Measurements from ENCODE around the gene ADAMTS3.
A peak's percentile ranks its signal among the peaks of the same experiment; 100 is the strongest.

Gene ADAMTS3

DNA sequence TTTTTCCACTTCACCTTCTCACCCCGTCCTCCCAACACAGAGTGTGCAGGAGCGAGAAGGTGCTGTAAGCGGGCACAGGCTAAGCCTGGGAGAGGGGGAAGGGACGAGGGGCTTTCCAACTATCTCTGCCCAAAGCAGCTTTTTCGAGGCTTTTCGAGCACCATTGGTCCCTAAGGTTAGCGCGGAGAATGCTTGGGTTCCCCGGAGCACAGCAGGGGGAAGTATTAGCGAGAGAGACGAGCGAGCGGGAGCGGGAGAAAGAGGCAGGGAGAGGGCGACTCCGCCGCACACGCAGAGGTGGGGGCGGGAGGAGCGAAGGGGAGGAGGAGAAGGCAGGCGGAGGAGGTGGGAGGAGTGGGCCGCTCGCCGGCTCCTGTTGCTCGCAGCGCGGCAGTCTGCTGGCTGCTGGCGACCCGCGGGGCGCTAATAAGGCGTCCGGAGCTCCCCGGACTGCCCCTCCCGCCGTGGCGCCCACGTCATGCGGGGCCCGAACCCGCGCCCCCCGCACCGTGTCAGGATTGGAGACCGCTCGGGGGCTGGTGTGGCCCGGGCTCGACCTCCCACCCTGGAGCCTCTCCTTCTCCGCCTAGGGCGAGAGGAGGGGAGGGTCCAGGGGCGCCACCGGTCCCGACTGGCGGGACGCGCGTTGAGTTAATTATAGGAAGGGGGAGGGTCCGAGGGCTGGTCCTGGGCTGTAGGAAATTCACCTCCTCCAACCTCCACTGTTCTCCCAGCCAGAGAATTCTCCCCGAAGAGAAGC, at the start of gene ADAMTS3:
TSS of gene ADAMTS3 (minus strand) at position 263 of the 760 bp plus-strand sequence. CDS start 459 bp downstream, outside the sequence.
- DNase-seq, result peak; percentile 88

DNA sequence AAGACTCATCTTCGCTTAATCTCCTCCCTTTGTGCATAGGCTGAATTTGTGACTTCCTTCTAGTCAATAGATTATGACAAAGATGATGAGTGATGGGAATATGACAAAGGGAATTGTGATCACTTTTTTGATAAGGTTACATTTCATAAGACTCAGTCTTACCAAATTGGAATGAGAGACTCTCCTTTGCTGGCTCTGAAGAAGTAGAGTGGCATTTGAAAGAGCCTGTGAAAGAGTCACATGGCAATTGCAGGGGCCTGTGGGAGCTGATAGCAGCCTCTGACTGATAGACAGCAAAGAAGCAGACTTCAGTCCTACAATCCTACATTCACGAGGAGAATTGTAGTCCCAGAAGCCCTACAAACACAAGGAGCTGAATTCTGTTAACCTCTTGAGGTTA, 44.9 kb upstream of the ADAMTS3 start:
- no peak for DNase-seq

DNA sequence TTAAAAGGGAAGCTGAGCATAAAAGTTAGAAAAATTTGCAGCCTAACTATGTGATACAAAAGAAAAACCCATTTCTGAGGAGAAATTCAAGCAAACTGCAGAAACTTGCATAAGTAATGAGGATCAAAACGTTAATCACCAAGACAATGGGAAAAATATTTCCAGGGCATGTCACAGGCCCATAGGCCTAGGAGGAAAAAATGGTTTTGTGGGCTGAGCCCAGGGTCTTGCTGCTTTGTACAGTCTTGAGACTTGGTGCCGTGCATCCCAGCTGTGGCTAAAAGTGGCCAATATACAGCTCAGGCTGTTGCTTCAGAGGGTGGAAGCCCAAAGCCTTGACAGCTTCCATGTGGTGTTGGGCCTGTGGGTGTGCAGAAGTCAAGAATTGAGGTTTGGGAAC, 37.7 kb upstream of the ADAMTS3 start:
- no peak for DNase-seq

DNA sequence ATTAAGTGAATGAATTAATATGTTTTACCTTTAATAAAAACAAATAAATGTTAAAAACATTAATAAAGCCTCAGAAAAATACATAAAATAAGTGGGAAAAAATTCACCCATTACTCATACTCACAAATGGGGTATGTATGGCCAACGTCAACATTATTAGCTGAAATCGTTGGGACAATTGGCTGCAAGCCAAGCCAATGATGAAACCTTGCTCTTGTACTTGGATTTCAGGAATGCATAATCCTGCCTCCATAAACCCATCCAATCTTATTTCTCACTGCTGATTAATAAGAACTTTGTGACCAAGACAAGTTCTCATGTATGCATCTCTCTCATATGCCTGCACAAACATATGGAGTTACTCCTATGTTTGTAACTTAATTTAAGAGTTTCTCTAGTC, 35.3 kb upstream of the ADAMTS3 start:
- DNase-seq, result no peak

DNA sequence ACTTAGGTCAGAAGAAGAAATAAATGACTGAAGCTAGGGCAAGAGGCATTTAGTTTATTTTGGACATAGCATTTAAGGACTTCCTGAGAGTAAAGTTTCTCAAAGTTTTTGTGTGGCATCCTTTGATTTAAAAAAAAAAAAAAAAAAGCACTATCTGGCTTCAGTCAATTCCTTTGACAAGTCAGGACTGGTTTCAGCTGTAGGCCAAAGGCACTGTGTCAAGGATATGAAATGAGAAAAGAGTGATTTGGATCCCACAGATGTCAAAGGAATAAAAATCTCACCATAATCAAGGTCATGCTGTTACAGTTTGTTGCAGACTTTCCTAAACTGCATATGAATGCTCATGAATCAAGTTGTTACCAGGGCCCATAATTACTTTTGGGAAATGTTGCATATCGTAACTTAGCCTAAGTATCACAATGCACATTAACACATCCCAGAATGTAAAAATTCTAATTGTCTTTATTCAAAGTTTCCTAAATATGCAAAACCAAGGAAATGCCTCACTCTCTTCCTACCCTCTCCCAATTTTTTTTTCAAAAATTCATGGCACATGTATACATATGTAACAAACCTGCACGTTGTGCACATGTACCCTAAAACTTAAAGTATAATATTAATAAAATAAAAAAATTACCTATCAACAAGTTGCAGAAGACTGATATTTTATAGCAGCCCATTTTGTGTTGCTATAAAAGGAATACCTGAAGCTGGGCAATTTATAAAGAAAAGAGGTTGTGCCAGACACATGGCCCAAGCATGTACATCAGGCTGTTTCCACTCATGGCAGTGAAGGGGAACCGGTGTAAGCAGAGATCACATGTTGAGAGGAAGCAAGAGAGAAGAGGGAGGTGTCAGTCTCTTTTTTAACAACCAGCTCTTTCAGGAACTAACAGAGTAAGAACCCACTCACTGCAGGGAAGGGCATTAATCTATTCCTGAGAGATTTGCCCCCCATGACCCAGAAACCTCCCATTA, 33.7 kb upstream of the ADAMTS3 start:
- DNase-seq, result no peak

DNA sequence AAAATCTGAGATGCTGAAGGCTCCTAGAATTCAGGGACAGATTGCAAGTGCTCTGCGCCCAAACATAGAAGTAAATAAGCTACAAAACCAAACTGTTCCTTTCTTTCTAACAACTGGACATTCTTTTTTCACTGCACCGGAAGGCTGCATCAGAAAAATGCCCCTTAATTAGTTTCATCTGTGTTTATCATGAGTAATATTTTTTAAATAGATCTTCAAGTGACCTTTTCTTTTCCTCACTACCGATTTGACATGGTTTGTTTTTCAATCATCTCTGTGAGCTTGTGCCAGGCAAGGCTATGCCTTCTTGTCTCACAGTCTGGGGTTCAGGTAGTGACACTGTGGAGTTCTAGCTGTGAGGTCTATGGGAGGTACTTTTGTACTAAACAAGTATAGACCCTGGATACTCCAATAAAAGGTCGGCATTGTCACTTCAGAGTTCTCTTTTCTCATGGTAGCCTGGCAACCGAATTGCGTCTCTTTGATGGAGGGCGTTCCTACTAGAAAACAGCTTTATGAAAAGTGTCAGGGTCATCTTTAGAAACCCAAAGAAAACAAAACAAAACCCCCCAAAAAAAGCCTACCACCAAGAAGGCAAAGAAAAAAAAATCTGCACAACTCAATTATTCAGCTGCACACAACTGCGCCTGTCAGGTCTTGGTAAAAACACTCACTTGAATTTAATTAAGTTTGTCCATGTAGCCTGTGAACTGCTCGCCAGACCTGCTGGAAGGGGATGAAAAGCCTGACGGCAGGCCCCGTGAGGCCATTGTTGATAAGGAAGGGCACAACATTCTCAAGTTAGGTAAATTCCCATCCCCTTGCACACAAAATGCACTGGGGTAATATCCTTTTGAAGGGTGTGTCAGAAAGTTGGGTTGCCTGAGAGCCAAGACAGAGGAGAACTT, 22.8 kb upstream of the ADAMTS3 start:
- no peak for DNase-seq

DNA sequence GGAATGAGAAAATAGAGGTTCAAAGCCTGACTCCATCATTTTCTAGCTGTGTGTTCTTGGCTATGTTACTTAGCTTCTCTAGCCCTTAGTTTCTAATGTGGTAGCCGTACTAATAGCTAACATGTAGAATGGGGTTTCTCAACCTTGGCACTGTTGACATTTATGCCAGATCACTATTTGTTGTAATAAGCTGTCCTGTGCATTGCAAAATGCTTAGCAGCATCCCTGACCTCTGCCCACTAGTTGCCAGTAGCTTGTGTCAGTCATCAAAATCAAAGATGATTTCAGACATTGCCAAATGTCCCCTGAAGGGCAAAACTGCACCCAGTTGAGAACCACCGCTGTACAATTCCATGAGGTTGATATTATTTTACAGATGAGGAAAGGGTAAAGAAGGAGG, 18.3 kb upstream of the ADAMTS3 start:
- DNase-seq, result no peak

DNA sequence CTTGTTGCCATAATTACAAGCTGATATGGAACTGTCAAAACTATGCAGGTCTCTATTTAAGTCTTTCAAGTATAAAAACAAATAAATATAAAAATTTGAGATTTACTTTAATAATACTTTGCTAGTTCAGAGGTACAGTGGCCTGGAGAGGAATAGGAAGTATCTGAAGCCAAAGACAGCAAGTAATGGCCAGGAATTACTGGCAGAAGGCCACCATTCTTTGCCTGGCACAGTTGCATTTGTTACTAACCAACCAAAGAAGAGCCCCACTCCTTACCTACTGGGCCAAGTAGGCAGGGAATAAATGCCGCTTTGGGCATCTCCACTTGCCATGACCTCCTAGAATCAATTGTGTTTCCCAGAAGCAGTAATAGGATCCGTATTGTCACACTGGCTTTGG, 13.8 kb upstream of the ADAMTS3 start:
- no peak for DNase-seq

DNA sequence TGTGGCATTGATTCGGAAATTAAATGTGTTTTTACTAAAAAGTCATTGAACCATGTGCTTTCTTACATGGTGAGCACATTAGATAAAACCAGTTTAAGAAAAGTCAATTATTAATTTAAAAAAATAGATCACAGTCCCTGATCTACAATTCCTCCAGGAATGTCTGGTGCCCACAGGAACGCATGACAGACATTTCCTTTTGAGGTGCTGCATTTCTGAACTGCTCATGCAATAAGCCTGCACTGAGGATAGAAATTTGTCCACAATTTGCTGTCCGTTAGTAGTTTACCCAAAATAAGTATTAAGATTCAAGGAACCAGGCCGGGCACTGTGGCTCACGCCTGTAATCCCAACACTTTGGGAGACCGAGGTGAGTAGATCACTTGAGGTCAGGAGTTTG, 8.2 kb upstream of the ADAMTS3 start:
- no peak for DNase-seq

DNA sequence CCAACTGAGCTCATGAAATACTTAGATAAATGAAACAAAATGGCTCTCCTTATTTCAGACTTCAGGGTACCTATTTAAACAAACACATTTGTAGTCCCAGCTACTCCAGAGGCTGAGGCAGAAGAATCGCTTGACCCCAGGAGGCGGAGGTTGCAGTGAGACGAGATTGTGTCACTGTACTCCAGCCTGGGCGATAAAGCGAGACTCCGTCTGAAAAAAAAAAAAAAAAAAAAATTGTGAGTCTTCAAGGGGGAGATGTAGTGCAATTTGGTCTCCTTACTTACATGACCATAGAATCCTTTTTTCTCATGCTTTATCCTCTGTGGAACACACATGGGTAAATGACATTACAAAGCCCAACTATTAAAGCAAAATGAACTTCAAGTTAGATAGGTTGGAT, 2.3 kb upstream of the ADAMTS3 start:
- DNase-seq, result no peak

DNA sequence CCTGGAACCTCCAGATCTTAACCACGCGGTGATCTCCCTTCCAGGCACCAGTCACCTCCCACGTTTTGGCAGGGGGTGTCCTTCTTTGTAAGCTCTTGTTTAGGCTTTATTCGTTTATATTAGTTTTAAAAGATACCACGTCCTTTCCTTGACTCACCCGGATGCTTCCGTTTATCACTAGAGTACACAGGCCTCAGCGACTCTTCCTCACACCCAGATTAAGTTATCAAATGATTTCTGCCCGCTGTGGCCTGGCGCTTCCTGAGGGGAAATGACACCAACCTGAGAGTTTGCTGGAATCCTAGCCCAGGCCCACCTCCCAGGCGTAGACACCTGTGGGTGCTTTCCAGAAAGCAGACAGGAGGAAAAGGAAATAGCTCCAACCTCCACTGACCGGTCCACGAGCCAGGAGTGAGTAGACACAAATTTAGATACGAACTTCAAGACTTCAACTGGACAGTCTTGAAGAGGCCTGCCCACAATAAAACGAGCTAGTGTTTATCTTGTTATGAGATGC, 756 bp upstream of the ADAMTS3 start:
- DNase-seq, result no peak

DNA sequence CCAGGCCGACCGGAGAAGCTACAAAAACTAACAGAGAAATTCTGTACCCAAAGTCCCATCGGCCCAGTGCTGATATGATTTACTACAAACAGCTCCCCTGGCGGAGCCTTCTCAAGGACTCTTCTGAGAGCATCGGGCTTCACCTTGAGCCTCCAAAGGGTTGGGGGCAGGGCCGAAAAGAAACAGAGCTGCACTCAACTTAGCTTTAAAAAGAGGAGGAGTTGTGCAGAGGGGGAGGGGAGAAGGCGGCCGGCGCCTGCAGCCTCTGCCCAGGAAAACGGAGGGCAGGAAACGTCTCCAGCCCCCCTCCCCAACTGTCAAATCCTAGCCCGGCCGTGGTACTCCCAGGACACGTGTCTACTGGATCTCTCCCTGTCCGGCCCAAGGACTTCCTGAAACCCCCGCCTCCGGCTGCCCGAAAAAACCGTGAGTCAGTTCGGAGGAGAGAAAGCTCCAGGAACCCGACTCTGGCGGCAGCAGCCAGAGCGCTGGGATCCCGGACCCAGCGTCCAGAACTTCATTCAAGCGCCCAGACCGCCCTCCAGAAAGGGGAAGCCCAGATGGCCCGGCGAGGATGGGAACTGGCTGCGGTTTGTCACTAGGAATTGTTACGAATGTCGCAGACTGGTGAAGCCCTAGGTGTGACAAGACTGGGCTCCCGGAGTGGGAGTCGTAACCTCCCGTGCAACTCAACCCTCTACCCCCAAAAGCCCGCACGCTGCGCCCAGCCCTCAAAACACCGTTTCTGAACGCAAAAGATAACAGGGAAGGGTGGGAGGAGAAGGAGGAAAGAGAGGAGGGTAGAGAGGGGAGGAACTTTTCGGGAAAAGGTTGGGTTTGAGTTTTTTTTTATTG, 973 bp downstream of the ADAMTS3 start:
- DNase-seq, result peak; percentile 90

DNA sequence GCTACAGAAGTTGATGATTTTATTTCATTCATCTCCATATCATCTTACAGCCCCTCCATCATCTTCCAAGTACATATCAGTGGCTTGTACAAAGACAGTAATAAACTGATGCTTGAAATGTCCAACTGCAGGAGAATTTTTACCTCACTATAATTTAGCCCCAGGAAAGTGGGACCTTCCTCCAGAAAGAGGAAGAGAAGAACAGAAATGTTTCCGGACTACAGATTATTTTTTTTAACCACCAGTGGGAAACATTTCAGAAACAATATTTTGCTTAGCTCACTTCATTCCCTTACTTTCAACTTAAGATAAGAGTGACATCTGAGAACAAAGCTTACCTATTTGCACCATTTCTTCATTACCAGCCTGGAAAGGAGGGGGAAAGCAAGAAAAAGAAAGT, 2.0 kb downstream of the ADAMTS3 start:
- DNase-seq, result no peak

DNA sequence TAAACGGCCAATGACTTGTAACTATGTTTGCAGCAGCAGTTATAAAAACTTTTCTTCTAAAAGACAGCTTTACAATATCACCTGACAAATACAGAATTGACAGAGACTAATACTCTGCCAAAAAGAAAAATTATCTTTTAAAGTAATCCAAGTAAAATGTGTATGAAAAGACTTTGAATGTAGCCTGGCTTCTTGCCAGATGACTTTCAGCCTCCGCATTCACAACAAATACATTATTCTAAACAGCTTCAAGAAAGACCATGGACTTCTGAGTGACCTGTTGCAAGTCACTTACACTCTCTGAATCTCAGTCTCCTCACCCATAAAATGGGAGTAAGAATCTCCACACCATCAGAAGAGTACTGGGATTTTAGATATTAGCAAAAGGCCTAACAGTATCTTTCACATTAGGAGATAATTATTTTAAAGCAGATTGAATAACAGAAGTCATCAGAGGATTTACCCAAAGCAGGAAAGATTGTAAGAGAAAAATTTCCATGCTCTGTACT, 2.5 kb downstream of the ADAMTS3 start:
- DNase-seq, result no peak

DNA sequence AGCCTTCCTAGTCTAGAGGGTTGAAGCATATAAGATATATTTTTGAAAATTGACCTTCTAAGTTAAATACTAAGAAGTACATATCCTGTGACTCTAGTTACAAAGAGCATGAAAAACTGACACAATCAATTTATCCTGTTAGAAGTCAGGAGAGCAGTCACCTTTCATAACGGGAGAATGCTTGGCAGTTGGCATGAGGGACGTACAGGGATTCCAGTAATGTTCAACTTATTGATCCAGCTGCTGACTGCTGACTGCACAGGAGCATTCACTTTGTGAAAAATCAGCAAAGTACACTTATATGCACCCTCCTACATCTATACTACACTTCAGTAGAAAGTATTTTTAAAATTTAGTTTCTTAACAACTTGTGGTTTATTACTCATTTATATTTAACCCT, 4.2 kb downstream of the ADAMTS3 start:
- no peak for DNase-seq

DNA sequence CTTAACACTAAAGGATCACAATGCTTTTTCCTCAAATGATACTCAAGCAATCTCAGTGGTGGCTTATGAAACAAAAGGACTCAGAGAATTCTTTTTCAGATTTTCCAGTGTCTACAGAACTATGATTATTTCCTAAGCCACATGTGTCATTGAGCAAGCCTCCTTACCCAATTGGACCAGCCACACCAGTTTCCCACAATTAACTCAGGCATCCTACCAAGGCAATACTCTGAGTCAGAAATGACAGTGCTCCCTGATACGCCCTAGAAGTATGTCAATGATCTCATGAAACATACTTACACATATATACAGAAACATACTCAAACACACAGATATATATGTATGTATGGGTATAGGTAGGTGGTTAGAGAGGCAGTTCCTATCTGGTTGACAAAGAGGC, 4.8 kb downstream of the ADAMTS3 start:
- no peak for DNase-seq

DNA sequence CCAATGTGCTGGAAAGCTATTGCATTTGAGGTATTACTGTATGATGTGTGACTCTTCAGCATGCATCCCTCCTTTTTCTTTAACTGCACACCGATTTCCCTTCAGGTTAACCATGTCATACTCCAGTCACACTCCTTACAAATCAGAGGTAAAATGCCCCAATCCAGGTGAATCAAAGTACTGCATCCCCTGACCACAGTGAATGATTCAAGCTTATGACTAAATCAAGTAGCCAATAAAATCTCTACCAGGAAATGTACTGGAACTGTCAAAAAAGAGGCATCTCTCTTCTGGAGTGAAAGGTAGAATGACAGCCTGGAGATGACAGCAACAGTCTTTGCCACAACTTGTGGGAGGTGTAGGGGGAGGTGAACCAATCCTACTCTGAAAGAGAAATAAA, 10.4 kb downstream of the ADAMTS3 start:
- DNase-seq, result no peak

DNA sequence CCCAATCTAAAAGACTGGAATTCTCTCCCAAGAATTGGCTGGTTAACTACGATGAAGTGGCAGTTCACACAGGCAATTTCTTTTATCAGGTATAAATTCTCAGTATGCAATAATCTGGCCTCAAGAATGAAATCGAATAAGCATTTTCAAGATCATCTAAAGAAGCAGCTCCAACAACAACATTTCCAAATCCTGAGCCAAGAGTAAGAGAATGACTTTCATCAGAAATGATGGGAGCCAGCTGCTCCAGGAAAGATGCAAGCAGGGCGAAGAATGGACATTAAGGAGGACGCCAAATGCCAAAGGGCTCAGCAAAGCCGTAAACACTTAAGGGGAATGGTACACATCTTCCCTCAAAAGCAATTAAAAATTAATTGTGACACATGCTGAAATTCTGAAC, 12.0 kb downstream of the ADAMTS3 start:
- DNase-seq, result no peak

DNA sequence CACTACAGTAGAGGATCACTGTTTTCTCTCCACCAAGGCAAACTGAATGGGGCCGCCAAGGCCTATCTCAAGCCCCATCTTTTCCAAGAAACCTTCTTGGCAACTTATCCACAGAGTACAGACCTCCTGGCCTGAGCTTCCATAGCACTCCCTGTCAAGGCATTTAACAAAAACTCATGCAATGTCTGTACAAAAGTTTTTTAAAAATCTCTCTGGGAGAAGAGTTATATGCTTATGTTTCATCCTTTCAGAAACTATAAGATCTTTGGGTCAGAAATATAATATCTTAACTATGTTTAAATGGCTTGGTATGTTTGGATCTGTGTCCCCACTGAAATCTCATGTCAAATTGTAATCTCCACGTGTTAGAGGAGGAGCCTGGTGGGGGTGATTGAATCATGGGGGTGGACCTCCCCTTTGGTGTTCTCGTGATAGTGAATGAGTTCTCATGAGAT, 13.6 kb downstream of the ADAMTS3 start:
- DNase-seq, result no peak

DNA sequence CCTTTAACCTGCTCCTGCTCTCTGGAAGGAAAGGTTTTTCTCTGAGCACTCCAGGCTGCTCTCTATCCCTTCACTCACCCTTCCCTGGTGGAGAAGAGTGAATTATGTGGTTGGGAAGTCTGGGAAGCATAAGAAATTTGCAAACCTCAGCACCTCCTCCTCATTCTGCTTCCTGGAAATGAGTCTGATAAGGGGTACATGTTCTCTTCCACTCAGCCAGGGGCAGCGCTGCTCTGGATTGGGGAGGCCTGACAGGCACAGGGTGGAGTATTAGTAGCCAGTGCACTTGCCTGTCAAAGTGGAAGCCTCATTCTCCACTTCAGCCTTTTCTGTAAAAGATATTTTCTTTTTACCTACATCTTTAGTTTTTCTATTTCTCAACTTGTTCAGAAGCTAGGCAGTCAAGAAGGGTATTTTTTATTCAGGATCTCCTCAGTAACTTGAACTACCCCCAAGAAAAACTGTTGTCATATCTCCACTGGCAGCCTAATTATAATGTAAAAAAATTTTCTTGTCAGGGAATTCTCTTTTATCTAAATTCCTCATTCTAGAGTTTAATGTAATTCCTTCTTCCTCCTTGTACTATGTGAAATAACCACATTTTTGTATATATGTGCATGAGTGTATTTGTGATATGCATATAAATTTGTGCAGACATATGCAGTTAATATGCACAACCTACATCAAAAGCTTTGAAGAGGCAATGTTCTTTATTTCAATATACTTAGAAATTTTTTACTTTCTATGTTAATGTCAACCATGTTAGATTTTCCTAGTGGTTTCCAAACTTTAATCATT, 15.3 kb downstream of the ADAMTS3 start:
- no peak for DNase-seq

DNA sequence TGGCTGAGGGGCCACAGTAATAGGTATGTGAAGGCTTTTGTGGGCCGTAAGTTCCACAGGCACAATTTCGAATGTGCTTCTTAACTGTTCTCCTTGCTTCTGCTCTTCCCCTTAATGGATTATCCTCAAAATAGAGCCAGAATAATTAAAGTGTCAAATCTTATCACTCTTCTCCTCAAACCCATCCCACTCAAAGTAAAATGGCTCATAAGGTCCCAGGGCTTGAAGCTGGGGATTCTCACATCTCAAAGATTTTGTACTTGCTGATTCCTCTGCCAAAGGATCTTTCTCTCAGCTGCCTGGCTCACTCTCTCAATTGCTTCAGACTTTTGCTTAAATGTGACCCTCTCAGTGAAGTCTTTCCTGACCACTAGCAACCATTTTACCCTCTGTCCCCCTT, 16.6 kb downstream of the ADAMTS3 start:
- no peak for DNase-seq

Measured in femur (tissue), 1 donor.